GM19099 (cell line): Measurements from ENCODE around the gene UBAP2.

Source experiments
- POLR2A ChIP-seq: IDR thresholded peaks from 3 replicates; pipeline ENCODE4 v1.6.1; 2011; ENCODE audit warnings: low read depth; ENCODE audit not compliant: insufficient read length; ENCODE audit errors: extremely low read depth

UBAP2 gene, protein sequence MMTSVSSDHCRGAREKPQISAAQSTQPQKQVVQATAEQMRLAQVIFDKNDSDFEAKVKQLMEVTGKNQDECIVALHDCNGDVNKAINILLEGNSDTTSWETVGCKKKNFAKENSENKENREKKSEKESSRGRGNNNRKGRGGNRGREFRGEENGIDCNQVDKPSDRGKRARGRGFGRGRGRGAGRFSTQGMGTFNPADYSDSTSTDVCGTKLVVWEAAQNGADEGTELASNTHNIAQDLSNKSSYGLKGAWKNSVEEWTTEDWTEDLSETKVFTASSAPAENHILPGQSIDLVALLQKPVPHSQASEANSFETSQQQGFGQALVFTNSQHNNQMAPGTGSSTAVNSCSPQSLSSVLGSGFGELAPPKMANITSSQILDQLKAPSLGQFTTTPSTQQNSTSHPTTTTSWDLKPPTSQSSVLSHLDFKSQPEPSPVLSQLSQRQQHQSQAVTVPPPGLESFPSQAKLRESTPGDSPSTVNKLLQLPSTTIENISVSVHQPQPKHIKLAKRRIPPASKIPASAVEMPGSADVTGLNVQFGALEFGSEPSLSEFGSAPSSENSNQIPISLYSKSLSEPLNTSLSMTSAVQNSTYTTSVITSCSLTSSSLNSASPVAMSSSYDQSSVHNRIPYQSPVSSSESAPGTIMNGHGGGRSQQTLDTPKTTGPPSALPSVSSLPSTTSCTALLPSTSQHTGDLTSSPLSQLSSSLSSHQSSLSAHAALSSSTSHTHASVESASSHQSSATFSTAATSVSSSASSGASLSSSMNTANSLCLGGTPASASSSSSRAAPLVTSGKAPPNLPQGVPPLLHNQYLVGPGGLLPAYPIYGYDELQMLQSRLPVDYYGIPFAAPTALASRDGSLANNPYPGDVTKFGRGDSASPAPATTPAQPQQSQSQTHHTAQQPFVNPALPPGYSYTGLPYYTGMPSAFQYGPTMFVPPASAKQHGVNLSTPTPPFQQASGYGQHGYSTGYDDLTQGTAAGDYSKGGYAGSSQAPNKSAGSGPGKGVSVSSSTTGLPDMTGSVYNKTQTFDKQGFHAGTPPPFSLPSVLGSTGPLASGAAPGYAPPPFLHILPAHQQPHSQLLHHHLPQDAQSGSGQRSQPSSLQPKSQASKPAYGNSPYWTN

DNA sequence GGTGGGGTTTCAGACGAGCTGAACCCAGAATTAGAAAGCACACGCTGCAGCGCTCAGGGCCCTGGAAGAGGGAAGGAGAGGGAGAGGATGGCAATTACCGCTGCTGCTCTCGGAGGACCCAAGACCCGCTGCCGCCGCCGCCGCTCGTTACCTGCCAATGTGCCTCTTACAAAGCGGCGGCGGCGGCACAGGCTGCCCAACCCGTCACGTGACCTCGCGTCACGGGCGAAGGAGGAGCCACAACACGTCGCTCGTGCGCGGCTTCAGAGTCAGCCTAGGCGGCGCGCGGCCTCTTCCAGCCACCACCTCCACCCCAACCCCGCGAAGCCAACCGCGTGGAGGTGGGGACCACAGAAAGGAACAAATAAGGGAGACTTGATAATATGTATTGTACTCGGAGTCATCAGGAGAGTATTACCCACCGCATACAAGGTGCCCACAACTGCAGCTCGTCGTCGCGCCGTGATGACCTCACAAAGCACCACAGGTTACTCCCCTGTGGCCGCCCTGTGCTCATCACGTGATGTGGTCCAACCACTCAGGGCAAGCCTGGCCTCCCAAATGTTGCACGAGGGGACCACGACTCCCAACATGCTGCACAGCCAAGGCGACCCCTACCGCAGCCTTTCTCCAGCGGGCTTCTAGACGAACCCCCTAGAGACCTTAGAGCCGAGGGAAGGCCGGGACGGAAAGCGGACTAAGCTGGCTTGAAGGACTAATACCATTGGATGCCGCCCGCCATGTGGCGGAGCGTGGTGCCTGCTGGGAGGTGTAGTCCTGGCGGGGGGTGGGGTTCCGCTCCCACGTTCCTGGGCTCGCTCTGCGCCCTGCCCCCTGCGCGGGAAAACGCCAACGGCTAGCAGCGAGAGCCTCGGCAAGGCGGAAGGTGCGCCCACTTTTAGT, at the start of gene UBAP2:
Gene UBAP2, minus strand, starts transcription at position 161 of the 903 bp plus-strand sequence. CDS start 31,739 bp downstream, outside the sequence.
- TF ChIP-seq POLR2A, result peak; percentile 95

DNA sequence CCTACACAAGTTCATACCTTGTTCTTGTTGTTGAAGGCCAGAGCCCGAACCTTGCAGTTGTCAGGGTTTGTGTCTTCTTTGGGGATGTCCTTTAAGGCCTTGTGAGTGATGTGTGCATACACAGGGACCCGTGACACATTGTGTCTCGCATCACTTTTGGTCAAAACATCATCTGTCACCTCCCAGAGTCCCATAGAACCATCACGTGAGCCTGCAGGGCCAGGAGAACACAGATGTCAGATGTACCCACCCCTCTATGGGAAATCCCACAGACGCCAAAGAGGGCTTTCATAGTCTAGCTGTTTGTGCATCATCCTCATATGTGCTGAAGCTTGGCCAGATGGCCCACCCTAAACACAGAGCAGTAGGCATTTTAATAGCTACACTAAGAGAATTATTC, 49.6 kb upstream of the UBAP2 start:
- TF ChIP-seq POLR2A, result no peak

DNA sequence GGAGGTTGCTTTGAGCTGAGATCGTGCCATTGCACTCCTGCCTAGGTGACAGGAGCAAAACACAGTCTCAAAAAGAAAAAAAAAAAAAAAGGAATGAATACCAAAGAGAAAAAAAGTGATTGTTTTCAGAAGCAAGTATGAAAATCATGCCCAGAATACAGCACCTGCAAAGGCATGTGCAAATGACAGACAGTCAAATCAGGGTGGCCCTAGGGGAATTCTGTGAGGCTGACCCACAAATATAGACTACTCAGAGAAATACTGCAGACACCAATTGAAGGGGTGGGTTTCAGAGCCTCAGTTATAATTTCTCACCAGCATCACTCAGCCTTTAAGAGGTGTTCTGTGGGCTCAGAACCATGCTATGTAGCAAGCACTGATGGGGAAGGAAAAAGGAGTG, 49.2 kb upstream of the UBAP2 start:
- TF ChIP-seq POLR2A, result no peak

DNA sequence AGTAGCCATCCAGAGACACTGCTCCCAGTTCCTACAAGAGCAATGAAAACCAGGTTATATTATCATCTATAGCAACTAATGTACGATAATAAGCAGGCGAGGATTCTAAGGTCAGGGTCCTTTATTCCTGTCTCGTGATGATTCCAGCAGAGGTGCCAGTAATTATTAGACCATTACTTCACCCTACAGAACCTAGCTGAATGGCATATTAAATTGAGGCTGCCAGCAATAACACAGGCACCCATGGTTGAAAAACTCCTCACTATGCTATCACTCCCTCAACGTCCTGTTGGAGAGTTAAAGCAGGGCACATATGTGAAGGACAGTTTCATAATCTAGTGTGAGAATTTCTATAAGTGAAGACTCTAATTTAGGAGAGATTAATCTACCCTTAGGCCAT, 48.1 kb upstream of the UBAP2 start:
- TF ChIP-seq POLR2A, result no peak

DNA sequence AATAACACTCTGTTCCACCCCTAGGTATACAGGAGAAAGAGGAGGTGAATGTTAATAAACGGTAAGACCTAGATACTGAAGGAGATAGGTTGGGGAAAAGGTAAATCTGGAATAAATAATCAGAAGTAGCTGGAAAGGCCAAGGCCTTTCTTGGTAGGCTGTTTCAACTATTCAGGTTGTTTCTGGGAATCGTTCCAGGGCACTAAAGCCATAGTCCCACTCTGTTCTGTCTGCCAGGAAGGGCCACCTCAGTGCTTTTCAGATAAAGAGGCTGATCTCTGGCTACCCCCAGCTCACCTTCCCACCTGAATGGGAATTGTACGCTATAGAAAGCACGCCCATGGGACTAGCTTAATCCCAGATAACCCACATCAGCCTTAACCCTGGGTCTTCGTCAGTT, 44.9 kb upstream of the UBAP2 start:
- TF ChIP-seq POLR2A, result no peak

DNA sequence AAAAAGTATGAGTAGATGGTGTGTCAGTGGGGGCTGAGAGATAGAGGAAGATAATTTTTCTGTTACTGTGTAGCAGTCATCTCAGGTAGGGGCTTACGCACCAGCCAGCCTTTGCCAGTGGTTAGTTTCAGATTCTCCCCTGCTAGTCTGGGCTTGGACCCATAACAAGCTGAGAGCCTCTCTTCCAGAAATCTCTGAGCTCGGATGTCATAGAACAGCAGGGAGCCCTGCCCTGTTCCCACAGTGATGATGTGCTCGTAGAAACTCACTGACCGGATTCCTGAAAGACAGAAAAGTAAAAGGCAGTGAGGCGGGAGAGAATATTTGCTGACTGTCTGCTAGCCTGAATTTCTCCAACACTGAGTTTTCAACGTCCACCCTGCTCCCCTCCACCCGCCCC, 40.6 kb upstream of the UBAP2 start:
- no peak for TF ChIP-seq POLR2A

DNA sequence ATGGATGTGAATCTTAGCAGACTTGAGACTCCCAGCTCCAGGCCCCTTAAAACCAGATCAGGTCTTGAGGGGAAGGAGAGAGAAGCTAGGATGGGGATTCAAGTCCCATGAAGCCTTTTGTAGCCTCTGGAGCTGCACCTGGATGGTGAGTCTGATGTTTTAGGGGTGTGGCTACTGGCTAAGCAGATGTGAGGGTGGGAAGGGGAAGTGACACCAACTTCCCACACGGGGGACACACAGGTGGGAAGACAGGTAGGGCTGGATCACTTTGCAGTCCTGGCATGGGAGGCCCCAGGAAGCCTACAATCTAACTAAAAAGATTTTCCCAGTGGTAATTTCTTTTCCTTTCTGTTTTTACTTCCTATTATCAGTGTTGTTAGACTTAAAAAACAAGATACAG, 38.7 kb upstream of the UBAP2 start:
- no peak for TF ChIP-seq POLR2A

DNA sequence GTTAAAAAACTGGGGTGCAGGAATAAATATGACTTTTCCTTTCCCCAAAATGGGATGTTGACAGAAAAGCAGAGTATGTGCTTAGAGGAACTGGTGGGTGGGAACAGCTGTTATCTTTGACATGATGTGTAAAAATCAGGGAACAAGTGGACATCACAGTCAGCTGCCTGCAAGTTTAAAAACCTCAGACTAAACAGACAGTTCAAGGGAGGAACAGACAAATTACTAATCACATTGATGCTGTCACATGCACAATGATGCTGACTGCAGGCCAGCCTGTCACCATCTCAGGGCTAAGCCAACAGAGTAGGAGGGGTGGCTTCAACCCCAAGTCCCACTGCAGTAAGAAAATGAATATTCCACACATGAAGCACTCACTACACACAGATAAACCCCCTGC, 38.2 kb upstream of the UBAP2 start:
- TF ChIP-seq POLR2A, result no peak

DNA sequence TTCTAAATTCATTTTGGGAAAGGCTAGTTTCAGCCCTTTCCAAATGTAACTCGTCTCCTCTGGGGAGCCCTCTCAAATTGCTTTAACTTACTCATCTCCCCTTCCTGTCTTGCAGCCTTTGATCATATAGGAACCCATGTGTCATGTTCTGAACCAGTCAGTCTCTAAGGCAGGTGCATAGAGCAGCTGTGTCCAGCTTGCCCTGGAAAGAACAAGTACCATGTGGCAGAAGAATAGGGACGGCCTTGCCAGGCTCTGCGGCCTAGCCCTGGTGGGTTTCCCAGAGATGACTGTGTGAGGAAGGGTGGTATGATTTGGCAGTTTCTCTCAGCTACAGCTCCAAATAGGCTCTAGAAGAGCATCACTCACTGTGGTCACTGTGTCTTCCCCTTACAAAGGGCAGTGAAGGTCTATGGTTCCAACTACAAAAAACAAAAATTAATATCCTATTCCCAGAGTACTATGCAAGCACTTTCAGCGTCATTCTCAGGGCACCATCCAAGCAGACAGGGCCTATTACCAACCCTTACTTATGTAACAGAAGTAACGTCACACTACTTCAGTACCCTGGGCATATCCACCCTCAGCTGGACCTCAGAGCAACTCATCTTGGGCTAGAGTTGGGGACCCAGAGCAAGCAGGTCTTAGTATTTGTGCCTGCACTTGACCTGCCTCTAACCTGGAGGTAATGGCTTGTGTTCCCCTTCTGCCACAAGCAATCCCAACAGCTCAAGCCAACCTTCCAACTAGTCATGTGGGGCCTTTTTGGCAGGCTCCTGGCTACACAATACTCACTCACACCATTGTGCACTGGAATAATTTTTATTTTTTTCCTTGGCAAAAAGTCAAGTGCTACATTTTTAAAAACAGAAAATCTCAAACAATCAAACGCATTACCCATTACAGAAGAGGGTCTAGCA, 37.2 kb upstream of the UBAP2 start:
- TF ChIP-seq POLR2A, result no peak

DNA sequence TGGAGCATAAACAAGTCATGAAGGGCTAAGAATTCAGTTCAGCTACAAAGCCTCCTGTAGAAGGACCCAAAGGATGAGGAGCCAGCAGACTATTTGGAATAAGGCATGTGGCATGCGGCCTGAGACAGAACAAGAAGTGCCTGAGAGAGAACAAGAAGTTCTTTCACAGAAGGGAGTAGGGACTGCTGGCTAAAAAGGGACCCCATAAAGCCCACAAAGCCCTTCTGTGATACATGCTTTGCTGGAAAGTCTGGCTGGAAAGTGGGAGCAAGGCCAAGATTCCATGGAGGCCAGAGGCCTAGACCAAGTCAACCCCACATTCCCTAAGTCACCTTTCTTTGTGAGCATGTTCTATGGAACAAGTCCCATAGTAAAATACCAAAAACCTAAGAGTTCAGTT, 35.9 kb upstream of the UBAP2 start:
- no peak for TF ChIP-seq POLR2A

DNA sequence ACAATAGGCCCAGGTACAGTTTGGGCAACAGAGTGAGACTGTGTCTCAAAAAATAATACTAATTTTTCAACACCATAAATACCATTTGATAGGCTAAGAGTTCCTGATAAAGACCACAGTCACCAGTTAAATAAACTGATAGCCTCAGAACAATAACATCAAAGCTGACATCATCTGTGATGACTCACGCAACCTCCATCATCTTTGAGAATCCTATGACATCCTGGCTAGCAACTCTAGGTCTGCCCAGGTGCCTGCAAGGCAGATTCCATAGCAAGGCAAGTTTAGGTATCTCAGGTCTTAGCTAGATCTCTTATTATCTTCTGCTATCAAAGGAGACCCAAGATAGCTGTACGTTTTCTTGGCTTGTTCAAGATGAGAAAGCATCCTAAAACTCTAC, 30.5 kb upstream of the UBAP2 start:
- no peak for TF ChIP-seq POLR2A

DNA sequence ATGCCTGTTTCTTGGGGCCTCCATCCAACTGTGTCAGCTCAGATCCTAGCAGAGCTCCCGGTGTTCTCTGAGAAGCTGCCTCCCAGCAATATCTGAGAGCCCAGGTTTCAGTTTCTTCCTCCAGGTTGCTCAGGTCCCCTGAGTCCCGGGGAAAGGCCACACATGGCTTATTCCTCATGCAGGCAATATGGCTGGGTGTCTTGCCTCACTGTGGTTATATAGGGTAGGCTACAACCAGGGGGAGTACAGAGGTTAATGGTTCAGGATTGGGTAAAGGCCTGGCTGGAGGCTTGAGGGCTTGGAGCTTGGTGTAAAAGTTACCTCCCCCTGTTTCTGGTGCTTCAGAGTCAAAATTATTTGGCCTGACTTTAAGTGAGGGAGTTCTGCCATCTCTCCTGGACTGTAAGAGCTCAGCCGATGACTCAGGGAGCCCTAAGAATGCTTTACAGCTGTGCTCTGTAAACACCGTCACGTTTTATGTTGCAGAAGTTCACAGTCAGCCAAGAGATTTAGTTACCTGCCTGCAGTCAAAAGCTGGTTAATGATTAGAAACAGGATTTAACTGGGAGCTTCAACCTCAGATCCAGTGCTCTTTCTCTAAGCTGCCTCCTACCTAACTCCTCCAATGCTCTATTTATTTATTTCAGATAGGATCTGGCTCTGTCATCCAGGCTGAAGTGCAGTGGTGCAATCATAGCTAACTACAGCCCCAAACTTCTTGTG, 24.3 kb upstream of the UBAP2 start:
- no peak for TF ChIP-seq POLR2A

DNA sequence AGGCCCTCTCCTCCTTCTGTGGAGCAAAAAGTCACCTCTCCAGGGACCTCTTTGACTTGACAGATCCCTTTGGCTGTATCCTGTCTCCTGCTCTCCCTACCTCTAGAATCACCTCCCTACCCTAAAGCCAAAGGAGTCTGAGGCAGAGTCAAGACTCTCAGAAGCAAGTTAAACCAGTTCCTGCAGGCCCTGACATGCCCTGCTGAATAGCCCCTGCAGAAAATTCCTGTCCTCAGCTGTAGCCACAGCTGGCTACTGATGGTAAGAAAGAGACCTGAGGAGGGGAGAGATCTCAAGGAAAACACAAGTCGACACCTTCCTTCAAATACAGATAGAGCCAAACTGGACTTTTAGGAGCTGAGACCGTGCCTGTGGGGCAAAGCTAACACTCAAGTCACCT, 23.7 kb upstream of the UBAP2 start:
- no peak for TF ChIP-seq POLR2A

DNA sequence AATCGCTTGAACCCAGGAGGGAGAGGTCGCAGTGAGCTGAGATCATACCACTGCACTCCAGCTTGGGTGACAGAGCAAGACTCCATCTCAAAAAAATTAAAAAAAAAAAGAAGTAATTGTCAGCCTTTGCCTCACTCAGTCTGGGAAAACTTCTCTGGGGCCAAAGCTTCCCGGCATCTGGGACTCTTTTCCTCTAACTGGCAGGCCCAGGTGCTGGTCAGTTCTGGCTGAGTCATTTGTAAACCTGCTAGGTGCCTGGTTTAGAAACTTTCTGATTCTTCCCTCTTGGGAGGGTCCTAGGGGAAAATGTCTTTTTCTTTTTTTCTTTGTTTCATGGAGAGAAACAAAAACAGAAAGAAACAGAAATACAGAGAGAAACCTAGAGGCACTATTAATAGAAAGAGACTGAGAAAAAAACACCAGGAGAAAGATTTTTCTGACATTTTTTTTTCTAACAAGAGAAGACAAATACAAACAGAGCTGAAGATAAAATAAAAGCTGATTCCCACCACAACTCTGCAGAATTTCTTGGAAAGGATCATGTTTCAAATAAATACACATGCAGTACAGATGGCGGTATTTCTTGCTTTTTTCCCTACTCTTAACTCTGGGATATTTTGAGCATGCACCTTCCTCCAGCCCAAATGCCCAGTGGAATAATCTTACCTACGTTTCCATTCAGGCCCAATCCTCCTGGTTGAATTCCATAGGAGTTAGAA, 22.1 kb upstream of the UBAP2 start:
- no peak for TF ChIP-seq POLR2A
